ENCODE results near the gene CCDC136.

The CCDC136 gene

GRCh38 chr7:128807191-128807590 is 15.4 kb downstream of the CCDC136 start:
- no peak overlapping the region for H3K4me3 ChIP-seq (ENCODE audit: low read depth, low read length)
- TF ChIP-seq, protein P1, sequence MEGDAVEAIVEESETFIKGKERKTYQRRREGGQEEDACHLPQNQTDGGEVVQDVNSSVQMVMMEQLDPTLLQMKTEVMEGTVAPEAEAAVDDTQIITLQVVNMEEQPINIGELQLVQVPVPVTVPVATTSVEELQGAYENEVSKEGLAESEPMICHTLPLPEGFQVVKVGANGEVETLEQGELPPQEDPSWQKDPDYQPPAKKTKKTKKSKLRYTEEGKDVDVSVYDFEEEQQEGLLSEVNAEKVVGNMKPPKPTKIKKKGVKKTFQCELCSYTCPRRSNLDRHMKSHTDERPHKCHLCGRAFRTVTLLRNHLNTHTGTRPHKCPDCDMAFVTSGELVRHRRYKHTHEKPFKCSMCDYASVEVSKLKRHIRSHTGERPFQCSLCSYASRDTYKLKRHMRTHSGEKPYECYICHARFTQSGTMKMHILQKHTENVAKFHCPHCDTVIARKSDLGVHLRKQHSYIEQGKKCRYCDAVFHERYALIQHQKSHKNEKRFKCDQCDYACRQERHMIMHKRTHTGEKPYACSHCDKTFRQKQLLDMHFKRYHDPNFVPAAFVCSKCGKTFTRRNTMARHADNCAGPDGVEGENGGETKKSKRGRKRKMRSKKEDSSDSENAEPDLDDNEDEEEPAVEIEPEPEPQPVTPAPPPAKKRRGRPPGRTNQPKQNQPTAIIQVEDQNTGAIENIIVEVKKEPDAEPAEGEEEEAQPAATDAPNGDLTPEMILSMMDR (IDR thresholded peaks at IDR 0.05): no peak

GRCh38 chr7:128809363-128809762 is 17.6 kb downstream of the CCDC136 start:
- peaks cover 43% of the 10 kb centered on the region for H3K4me1 ChIP-seq
- H2AFZ ChIP-seq: no peak overlapping the region
- no peaks in the 10 kb centered on the region for H3K79me2 ChIP-seq
- H3K9ac ChIP-seq: no peak overlapping the region
- H3K27ac ChIP-seq: no peak overlapping the region
- H3K4me3 ChIP-seq (ENCODE audit: low read depth, low read length): no peak overlapping the region
- H3K4me2 ChIP-seq (ENCODE audit: low read length): no peak overlapping the region
- no peaks in the 10 kb centered on the region for H3K9me3 ChIP-seq (ENCODE audit: control insufficient read depth, low read length)
- TF ChIP-seq, protein P1 (IDR thresholded peaks at IDR 0.05): no peak
- no peaks in the 10 kb centered on the region for H3K27me3 ChIP-seq (ENCODE audit: control insufficient read depth, insufficient read depth, low read length)
- no peaks in the 10 kb centered on the region for H3K36me3 ChIP-seq (ENCODE audit: control insufficient read depth, insufficient read depth, low read length)

More at GRCh38 chr7:128807191-128807590, 15.4 kb downstream of the CCDC136 start:
- no peaks in the 10 kb centered on the region for H3K27me3 ChIP-seq (ENCODE audit: control insufficient read depth, insufficient read depth, low read length)
- no peak overlapping the region for H2AFZ ChIP-seq
- no peak overlapping the region for H3K4me2 ChIP-seq (ENCODE audit: low read length)
- no peaks in the 10 kb centered on the region for H3K79me2 ChIP-seq
- no peaks in the 10 kb centered on the region for H3K36me3 ChIP-seq (ENCODE audit: control insufficient read depth, insufficient read depth, low read length)
- no peak overlapping the region for H3K9ac ChIP-seq
- no peak overlapping the region for H3K27ac ChIP-seq
- peaks cover 21% of the 10 kb centered on the region for H3K4me1 ChIP-seq
- H3K9me3 ChIP-seq (ENCODE audit: control insufficient read depth, low read length): no peaks in the 10 kb centered on the region

- TF ChIP-seq, protein P1 (IDR thresholded peaks at IDR 0.05): no peak
- Histone ChIP-seq H3K4me2 (ENCODE audit: low read length) (no peak overlapping the region), H2AFZ (peak overlapping the region; percentile 70), H3K27me3 (ENCODE audit: control insufficient read depth, insufficient read depth, low read length) (no peaks in the 10 kb centered on the region), H3K9me3 (ENCODE audit: control insufficient read depth, low read length) (no peaks in the 10 kb centered on the region), H3K36me3 (ENCODE audit: control insufficient read depth, insufficient read depth, low read length) (no peaks in the 10 kb centered on the region), H3K79me2 (no peaks in the 10 kb centered on the region), H3K4me1 (peaks cover 54% of the 10 kb centered on the region), H3K9ac (no peak overlapping the region), H3K4me3 (ENCODE audit: low read depth, low read length) (no peak overlapping the region), H3K27ac (peak overlapping the region; percentile 74)
Observed at GRCh38 chr7:128810473-128810872, 18.7 kb downstream of the CCDC136 start.

- Histone ChIP-seq H3K9me3 (ENCODE audit: control insufficient read depth, low read length) (no peaks in the 10 kb centered on the region), H3K36me3 (ENCODE audit: control insufficient read depth, insufficient read depth, low read length) (no peaks in the 10 kb centered on the region), H3K27me3 (ENCODE audit: control insufficient read depth, insufficient read depth, low read length) (no peaks in the 10 kb centered on the region), H3K4me2 (ENCODE audit: low read length) (no peak overlapping the region), H3K27ac (peak overlapping the region; percentile 74), H3K4me3 (ENCODE audit: low read depth, low read length) (no peak overlapping the region), H3K9ac (no peak overlapping the region), H2AFZ (peak overlapping the region; percentile 70), H3K79me2 (no peaks in the 10 kb centered on the region), H3K4me1 (peaks cover 55% of the 10 kb centered on the region)
- TF ChIP-seq, protein P1 (IDR thresholded peaks at IDR 0.05): no peak
Observed at GRCh38 chr7:128810997-128811396, 19.2 kb downstream of the CCDC136 start.

GRCh38 chr7:128811631-128812430 is 20.1 kb downstream of the CCDC136 start:
- H3K9ac ChIP-seq: no peak overlapping the region
- no peaks in the 10 kb centered on the region for H3K9me3 ChIP-seq (ENCODE audit: control insufficient read depth, low read length)
- TF ChIP-seq, protein P1 (IDR thresholded peaks at IDR 0.05): no peak
- H3K79me2 ChIP-seq: no peaks in the 10 kb centered on the region
- no peaks in the 10 kb centered on the region for H3K27me3 ChIP-seq (ENCODE audit: control insufficient read depth, insufficient read depth, low read length)
- H2AFZ ChIP-seq: peak overlapping the region; percentile 70
- no peaks in the 10 kb centered on the region for H3K36me3 ChIP-seq (ENCODE audit: control insufficient read depth, insufficient read depth, low read length)
- no peak overlapping the region for H3K4me3 ChIP-seq (ENCODE audit: low read depth, low read length)
- peaks cover 58% of the 10 kb centered on the region for H3K4me1 ChIP-seq
- H3K4me2 ChIP-seq (ENCODE audit: low read length): no peak overlapping the region
- peak overlapping the region; percentile 74 for H3K27ac ChIP-seq

Data from parathyroid adenoma (tissue), 2 donors.